ENCODE results near the gene SMARCA2.

DNA sequence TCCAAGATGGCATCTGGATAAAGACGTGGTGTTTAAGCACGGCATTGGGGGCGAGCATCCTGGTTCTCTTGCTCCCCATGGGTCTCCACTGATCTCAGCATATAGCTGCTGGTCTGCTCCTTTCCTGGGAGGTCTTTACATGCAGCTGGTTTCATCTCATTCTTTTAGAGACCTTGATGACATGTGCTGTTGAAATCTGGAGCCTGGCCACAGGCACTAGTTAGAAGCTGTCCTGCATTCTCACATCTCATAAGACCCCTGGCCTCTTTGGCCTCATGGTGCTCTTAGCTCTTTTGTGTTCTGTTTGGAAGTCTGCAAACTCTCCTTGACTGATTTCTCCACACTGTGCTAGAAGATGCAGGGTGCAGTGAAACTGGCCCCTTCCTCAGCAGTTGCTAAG is 113.0 kb downstream of the SMARCA2 start:
- TF ChIP-seq CTCF (IDR thresholded peaks at IDR 0.05) (no peak), EP300 (IDR thresholded peaks at IDR 0.05) (no peak), POLR2A (IDR thresholded peaks at IDR 0.05; ENCODE audit: low read depth) (no peak), POLR2AphosphoS5 (IDR thresholded peaks at IDR 0.05) (no peak)

Measured in esophagus muscularis mucosa (tissue), 4 donors.